CD4-positive, alpha-beta T cell treated with Interleukin-1 beta for 1 hour (primary cell): ENCODE data around the gene LINC00305.
A peak's percentile ranks its signal among the peaks of the same experiment; 100 is the strongest.

Experiments used
- DNase-seq, 2 donors: peaks; one replicate each; pipeline ENCODE4 v3.0.0-alpha.2; 2020 to 2022

LINC00305 gene

DNA sequence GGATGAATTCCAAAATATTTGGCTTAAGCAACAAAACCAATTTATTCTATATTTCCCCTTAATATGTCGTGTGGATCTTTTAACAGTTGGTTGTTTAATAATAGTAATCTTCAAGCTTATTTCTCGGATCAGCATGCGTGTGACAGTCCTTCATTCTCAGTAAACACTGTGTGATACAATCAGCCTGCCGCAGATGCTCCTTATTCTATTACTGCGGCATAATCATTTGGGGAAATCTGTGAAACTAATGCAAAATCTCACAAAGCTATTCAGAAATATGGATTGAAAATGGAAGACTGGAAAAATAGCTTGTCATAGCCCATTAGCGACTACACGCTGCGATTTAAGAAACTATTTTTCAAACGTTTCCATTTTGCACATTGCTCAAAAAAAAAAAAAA, 36.9 kb downstream of the LINC00305 start:
- DNase-seq, result no peak

DNA sequence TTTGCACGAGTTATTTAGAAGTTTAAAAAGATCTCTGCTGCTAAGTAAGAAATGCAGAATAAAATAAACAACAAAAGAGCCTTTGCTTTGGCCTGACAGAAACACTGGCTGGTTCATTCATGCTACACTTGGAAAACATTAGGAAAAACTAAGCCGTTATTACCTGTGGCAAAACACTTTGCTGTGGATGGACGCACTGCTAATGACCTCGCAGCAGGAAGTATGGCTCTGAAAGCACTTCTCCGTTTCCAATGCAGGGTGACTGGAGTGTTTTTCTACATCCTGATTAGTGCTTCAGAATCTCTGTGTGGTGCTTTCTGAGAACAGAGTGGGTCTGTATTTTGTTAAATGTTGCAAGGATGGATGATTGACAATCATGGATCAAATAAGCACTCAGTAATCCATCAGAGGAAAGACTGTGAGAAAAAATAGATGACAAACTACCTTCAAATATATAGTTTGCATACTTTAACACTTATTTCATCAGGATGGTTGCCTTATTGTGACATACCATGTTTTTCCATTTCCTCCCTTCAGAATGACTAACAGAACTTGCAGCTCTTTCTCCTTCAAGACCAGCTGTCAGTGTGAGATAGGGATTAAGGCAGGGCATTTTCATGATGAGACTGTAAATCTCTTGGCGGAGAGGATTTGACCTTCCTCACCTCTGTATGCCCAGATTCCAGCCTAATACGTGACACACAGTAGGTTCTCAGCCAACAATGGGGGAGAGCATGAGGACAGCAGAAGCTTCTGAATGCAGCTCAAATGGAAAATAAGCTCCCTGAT, 38.0 kb downstream of the LINC00305 start:
- no peak for DNase-seq

DNA sequence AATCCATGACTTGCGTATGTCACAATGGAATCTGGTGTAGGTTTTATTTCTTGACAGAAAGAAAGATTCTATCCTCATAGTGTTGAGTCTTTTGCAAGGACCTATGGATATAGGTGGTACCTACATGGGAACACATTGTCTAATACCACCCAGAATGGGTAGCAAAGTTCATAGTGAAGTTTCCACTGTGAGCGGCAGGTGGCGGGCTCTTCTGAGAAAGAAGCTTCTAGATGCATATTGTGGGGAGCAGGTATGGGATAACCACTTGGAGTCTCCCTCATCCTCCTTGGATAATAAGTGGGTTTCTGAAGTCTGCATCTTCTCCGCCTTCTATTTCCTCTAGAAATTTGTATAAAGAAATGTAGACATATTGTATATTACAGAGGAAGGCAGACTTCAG, 44.9 kb downstream of the LINC00305 start:
- DNase-seq, result no peak

DNA sequence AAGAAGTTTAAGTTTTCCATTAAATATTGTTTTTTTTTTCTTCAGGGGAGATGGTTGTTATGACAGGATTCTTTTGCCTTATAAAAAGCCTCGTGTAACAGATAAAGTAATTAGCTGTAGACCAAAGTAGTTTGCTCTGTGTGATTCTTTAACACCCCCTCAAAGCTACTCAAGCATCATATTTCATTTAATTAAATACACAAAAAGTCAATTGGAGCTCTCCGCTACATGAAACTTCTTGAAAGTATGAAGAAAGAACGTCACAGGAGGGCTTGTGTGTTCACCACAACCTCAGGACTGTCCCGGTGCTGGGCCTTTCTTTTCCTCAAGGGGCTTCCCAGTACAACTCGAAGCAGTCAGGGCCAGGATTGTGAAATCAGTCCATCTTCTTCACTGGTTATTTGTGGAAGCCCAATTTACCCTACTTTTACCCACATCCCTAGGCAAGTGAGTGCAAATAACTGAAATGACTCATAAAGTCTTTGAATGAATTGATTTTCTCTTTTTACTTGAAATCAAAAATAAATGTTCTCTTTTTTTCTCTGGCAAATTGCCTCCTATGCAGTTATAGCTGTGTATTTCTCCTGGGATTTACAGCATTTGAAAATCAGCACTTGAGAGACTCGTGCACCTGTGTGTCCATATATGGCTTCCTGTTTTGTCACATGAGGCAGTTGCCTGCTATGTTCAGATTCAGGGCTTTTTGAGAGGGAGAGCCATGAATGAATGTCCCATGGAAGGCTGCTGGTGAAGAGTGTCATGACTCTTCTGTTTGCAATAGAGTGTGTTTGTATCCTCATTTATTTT, 48.6 kb downstream of the LINC00305 start:
- DNase-seq, result no peak

GRCh38 chr18:64099244-64099643, 49.6 kb downstream of the LINC00305 start:
- DNase-seq, result no peak

DNA sequence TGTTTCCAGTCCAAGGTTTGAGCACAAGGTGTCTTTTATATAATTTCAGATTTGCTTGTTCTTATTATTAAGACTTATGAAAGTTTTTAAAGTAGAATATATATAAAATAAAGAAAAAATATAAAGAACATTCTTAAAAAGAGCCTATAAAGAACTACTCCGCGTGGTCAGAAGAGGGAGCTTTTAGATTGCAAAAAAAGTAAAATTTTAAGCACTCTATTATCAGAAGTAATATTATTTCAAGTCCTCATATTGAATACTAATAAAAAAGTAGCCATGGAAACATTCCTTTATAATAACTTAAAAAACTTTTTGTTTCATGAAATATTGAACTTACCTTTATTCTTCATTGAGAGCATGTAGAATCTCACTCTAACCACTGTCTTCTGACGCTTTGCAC, 51.4 kb downstream of the LINC00305 start:
- no peak for DNase-seq

DNA sequence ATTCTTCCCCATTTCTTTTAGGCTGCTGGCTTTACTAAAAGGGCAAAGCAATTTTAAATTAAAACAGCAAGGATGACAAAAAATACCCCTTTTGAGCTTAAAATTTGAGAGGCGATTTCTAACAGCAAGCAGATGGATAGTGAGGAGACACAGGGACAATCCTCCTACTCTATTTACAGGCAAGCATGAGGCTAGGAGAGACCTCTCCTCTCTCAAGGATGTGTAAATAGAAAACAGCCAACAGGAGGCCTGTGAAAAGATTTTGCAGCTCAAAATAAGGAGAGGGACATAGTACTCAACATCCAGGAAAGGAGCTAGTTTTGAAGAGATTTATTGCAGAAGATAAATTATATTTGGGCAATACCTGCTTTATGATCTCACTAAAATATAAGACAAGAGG, 53.8 kb downstream of the LINC00305 start:
- DNase-seq, result no peak

DNA sequence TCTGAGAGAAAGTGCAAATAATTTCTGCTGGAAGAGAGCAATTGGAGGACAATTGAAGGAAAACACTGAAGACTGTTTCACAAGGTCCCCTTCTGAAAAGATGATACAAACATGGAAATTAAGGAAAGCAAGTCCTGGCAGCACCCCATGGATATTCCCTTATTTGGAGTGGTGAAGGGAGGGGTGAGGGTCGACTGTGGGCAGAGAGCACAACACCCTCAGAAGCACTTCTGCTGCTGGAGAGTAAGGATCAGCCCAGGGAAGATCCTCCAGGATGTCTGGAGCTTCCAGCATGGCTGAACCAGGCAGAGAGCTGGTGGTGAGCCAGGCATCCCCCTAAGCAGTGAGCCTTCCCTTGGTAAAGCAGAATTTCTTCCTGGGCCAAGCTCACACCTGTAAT, 54.7 kb downstream of the LINC00305 start:
- no peak for DNase-seq

DNA sequence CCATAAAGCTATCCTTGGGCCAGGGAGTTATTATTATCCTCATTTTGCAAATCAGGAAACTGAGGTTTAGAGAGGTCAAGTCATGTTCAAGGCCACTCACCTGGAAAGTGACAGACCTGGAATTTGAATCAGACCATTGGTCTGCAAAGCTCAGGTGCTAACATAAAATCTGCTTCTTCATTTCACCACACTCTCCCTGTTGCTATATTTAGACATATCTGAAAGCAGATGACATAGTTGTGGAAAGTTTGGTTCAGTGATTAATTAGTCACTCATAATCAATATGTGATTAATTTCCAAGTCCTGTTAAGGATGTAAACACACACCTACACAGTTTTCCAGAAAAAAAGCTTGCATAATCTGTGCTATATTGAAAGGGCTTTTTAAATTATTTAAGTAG, 57.4 kb downstream of the LINC00305 start:
- DNase-seq, result no peak

DNA sequence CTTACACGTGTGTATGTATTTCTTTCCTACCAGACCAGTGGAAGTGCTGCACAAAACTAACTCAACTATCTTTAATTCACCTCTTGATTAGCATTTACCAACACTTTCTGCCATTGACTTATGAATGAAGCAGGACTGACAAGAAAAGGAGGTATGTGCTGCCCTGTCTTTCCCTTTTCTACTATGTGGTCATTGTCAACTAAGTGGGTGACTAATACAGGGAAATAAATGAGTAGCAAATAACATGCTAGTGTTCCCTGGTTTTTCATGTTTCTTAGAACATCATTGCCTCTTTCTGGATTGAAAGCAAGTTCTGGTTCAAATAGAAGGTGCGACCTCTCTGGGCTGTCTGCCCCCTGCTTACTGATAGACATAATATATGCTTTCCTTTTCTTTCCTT, 58.0 kb downstream of the LINC00305 start:
- no peak for DNase-seq

- no peak for DNase-seq
Observed at GRCh38 chr18:64083916-64084315, 65.0 kb downstream of the LINC00305 start.

GRCh38 chr18:64082513-64082912, 66.4 kb downstream of the LINC00305 start:
- DNase-seq, result no peak

- DNase-seq, result no peak
Observed at GRCh38 chr18:64082054-64082453, 66.8 kb downstream of the LINC00305 start.

DNA sequence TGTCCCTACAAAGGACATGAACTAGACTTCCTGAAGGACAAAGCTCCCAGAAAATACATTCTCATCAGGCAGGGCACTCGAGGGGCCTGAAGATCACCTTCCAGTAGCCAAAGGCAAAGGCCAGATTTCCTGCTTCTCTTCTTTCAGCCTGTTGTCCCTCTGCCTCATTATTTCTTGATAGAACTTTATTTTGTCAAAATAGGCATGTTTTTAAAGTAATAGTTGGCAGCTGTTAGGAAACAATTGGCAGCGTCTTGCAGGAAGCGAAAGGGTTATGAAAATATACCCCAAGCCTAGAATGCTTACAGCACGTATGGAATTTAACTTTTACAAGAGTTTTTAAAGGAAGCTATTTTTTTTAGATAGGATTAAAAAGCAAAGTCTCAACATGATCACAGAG, 74.9 kb downstream of the LINC00305 start:
- no peak for DNase-seq

- DNase-seq, result no peak
Observed at GRCh38 chr18:64055019-64055418, 93.9 kb downstream of the LINC00305 start.

DNA sequence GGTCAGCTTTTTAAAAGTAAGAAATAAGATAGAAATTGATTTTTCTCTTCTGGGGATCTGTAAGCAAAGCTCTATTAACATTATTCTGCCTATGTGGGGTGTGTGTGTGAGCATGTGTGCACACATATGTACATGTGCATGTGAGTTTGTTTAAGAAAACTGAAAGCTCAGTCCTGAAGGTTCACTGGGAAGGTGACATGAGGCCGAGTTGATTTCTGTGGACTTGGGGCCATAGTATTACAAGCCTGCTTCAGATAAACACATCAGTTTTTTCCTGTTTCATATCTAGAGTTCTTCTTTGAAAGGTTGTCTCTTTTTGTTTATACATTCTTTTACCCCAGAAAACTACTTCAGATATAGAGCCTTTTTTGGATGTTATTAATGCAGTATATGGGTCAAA, 95.6 kb downstream of the LINC00305 start:
- DNase-seq, result no peak

GRCh38 chr18:64052772-64053171, 96.1 kb downstream of the LINC00305 start:
- no peak for DNase-seq

DNA sequence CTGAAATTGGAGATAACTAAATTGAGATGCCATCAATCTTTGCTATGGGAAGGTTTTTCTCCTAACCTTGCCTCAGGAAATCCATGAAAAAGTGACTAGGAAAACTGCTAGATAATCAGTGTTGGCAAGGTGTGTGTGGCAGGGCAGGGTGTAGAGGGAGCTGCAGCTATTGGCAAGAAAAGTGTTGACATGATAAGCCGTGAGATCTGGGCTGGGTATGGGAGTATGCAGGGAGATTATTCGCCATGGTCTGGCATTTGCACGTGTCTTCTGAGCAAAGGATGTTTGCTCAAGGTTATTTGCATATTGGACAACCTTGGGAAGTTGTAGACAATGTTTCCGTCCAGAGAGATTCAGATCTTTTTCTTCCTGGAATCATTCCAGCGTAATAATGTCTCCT, 104.3 kb downstream of the LINC00305 start:
- no peak for DNase-seq

DNA sequence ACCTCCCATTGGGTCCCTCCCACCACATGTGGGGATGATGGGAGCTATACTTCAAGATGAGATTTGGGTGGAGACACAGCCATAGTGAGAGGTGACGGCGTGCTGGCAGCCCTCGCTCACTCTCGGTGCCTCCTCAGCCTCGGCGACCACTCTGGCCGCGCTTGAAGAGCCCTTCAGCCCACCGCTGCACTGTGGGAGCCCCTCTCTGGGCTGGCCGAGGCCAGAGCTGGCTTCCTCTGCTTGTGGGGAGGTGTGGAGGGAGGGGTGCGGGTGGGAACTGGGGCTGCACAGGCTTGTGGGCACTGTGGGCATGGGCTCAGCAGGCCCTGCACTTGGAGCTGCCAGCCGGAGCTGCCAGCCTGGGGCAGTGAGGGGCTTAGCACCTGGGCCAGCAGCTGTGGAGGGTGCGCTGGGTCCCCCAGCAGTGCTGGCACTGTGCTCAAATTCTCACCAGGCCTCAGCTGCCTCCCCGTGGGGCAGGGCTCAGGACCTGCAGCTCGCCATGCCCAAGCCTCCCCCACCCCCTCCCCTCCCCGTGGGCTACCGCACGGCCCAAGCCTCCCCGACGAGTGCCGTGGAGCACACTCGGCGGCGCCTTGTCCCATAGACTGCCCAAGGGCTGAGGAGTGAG, 106.0 kb downstream of the LINC00305 start:
- DNase-seq, result no peak

DNA sequence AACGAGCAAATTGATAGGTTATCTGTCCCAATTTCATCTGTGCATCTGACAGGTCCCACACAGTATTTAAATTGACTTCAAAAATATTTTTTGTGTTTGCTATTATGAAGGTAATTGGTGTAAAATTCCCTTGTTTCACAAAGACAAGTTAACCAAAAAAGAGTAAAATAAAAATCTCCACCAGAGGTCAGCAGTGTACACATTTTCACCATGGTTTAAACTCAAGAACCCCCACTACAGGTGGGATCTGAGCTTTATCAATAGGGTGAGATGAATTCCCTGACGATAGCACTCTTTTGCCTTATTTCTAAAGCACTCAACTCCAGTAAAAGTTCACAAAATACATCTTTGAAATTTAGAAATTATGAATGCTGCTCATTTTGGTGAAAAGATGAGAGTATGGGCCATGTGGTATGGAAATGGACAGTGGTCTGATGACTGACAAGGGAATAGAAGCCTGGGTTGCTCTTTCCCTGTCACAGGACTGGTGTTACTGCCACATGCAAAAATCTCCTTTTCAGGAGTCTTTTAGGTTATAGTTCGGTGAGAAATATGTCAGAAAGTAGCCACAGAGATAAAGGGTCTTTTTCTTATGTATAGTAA, 111.0 kb downstream of the LINC00305 start:
- peak in 1 of 2 donors; percentile 16 for DNase-seq

DNA sequence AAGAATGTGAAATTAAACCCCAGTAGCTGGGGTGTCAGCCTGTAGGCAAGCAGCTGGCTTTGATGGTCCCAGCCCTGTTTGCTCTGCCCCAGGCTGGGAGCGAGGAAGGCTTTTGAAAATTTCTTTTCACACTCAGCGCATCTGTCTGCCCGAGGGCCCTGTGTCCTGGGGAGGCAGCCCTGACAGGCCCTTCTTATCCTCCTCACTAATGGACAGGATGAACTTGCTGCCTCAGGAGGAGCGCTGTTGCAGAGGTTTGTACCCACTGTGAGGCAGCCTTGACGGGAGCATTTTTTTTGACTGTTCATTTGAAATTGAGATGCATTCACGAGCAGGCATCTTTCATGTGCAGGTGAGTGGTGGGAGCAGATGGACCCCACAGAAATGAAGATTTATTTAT, 116.6 kb downstream of the LINC00305 start:
- no peak for DNase-seq

DNA sequence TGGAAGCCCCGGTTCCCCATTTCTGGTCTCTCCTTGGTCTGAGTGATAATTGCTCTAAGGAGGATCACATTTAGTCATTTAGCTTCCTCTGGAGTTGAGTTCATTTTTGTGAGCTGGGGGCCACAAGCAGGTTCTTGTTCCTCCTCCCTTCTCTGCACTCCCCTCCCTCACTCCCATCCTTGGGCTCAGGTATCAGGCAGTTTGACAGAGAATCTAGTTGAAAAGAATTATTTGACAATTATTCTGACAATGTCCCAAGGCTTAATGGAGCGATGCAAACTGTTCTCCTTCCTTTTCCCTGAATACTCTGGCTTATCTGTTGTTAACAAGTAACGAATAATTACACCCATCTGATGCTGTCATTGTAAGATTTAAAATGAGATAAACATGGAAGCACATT, 117.5 kb downstream of the LINC00305 start:
- DNase-seq, result no peak
